GM23338 (cell line): ENCODE data around the gene MYLK. TPM values are rescaled to one million over a fixed set of nuclear protein-coding genes. Genes with fewer than 3 reads are reported as not detected.

ENCODE experiments used
- ATAC-seq: fragments of 200-7000 bp; cut with Tn5 transposase; 3 replicates; pipeline ENCODE4 v1.9.1; 2020
- DNase-seq: peaks from one replicate; pipeline ENCODE4 v3.0.0-alpha.2; 2015; ENCODE audit warnings: low spot score
- H2AFZ ChIP-seq: fragments of 200-600 bp; sonication (generic); 2 replicates; pipeline ENCODE4 v1.8.0; 2016; ENCODE audit warnings: antibody characterized with exemption, mild to moderate bottlenecking, moderate library complexity
- H3F3A ChIP-seq: fragments of 200-600 bp; sonication (generic); replicated peaks from 2 replicates; pipeline ENCODE4 v1.8.0; 2017; ENCODE audit warnings: antibody characterized with exemption, mixed run types, low read depth
- H3K27ac ChIP-seq: fragments of 200-600 bp; sonication (generic); 2 replicates; pipeline ENCODE4 v1.6.1; 2016; ENCODE audit warnings: low read depth
- H3K27me3 ChIP-seq: fragments of 200-600 bp; sonication (generic); 2 replicates; pipeline ENCODE4 v1.8.0; 2016; ENCODE audit warnings: mild to moderate bottlenecking, mixed run types, moderate library complexity; ENCODE audit not compliant: insufficient read depth
- H3K36me3 ChIP-seq: fragments of 200-600 bp; sonication (generic); 2 replicates; pipeline ENCODE4 v1.8.0; 2016; ENCODE audit warnings: mild to moderate bottlenecking; ENCODE audit not compliant: insufficient read depth
- H3K4me1 ChIP-seq: fragments of 200-600 bp; sonication (generic); 2 replicates; pipeline ENCODE4 v1.8.0; 2016; ENCODE audit warnings: mild to moderate bottlenecking, moderate library complexity; ENCODE audit not compliant: insufficient read depth
- H3K4me2 ChIP-seq: fragments of 200-600 bp; sonication (generic); 2 replicates; pipeline ENCODE4 v1.7.1; 2017; ENCODE audit warnings: mixed run types
- H3K4me3 ChIP-seq: fragments of 200-600 bp; sonication (generic); 2 replicates; pipeline ENCODE4 v1.6.1; 2016; ENCODE audit warnings: mixed run types
- H3K79me2 ChIP-seq: fragments of 200-600 bp; sonication (generic); replicated peaks from 2 replicates; pipeline ENCODE4 v1.8.0; 2017; ENCODE audit warnings: mild to moderate bottlenecking; ENCODE audit not compliant: insufficient read depth
- H3K9me2 ChIP-seq: fragments of 200-600 bp; sonication (generic); 2 replicates; pipeline ENCODE4 v1.8.0; 2017; ENCODE audit not compliant: insufficient read depth
- H4K20me1 ChIP-seq: fragments of 200-600 bp; sonication (generic); replicated peaks from 2 replicates; pipeline ENCODE4 v1.8.0; 2017; ENCODE audit warnings: mild to moderate bottlenecking; ENCODE audit not compliant: insufficient read depth
- H3K27ac Mint-ChIP-seq: 2 replicates; pipeline ENCODE4 v1.8.0; 2020; ENCODE audit warnings: inconsistent platforms, mild to moderate bottlenecking, moderate library complexity, mixed read lengths
- H3K27me3 Mint-ChIP-seq: 3 replicates; pipeline ENCODE4 v1.8.0; 2022; ENCODE audit warnings: low read depth, mild to moderate bottlenecking, moderate library complexity, mixed read lengths, inconsistent platforms; ENCODE audit not compliant: insufficient read depth, poor library complexity
- H3K36me3 Mint-ChIP-seq: 3 replicates; pipeline ENCODE4 v1.8.0; 2021; ENCODE audit warnings: low read depth, mild to moderate bottlenecking, inconsistent platforms, moderate library complexity, mixed read lengths
- H3K4me1 Mint-ChIP-seq: 3 replicates; pipeline ENCODE4 v1.8.0; 2020; ENCODE audit warnings: mild to moderate bottlenecking, inconsistent platforms, mixed read lengths
- H3K4me3 Mint-ChIP-seq: 3 replicates; pipeline ENCODE4 v1.8.0; 2021; ENCODE audit warnings: moderate library complexity, mild to moderate bottlenecking, inconsistent platforms, mixed read lengths
- H3K9me3 Mint-ChIP-seq: 3 replicates; pipeline ENCODE4 v1.8.0; 2020; ENCODE audit warnings: moderate library complexity, mild to moderate bottlenecking, inconsistent platforms, mixed read lengths
- CREB1 ChIP-seq: fragments of 250-450 bp; sonication (Bioruptor Pico); IDR thresholded peaks from 2 replicates; pipeline ENCODE4 v1.5.0; 2020; ENCODE audit warnings: low read depth, mild to moderate bottlenecking, moderate library complexity
- POLR2AphosphoS5 ChIP-seq: IDR thresholded peaks from 2 replicates; pipeline ENCODE4 v1.6.1; 2016; ENCODE audit warnings: antibody characterized with exemption, low read depth
- REST ChIP-seq: IDR thresholded peaks from one replicate; pipeline ENCODE4 v1.6.1; 2018; ENCODE audit warnings: antibody characterized with exemption; ENCODE audit not compliant: unreplicated experiment
- ZNF114 ChIP-seq: fragments of 250-450 bp; sonication (Bioruptor Pico); IDR thresholded peaks from 2 replicates; pipeline ENCODE4 v1.5.0; 2020; ENCODE audit warnings: mild to moderate bottlenecking, moderate library complexity
- polyA plus RNA-seq: library from polyadenylated mRNA; unstranded; fragments of >200 nt; fragmentation: Nextera tagmentation; extraction: Ambion mirVana; gene quantifications from 2 replicates; pipeline ENCODE4 v1.2.1, GENCODE V29; 2016
- total RNA-seq: library from RNA; depleted of rRNA; stranded (reverse); fragments of >200 nt; shearing (Covaris generic); gene quantifications from 2 replicates; pipeline ENCODE4 v1.2.3, GENCODE V29; 2014
- TF ChIP-seq, protein P1 (sequence below): fragments of 250-450 bp; sonication (Bioruptor Pico); IDR thresholded peaks from 2 replicates; pipeline ENCODE4 v1.5.0; 2020; ENCODE audit warnings: mild to moderate bottlenecking, moderate library complexity
- TF ChIP-seq, protein P2 (sequence below), 2 experiments: fragments of 200-600 bp in 1 of 2; sonication (generic) in 1 of 2; conservative IDR thresholded peaks; 2 replicates each; pipeline versions ENCODE4 v1.5.1 to v1.6.1; 2016 to 2017; ENCODE audit warnings: antibody characterized with exemption in 2 of 2, low read depth in 2 of 2, mild to moderate bottlenecking in 2 of 2, moderate library complexity in 1 of 2

Gene MYLK
- total and polyA plus RNA-seq, 2 experiments from 2014 or later, result 11.5 to 17.9 TPM

DNA sequence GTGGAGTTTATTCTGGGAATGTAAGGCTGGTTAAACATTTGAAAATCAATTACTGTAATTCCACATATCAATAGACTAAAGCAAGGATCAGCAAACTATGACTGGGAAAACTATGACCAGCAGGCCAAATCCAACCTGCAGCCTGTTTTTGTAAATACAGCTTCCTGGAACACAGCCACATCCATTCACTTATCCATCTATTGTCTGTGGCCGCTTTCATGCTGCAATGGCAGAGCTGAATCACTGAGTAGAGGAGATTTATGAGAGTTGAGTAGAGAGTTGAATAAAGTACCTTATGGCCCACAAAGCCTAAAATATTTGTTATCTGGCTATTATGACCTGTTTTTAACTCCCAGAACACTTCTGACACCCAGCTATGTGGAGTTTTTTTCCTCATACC, 12.2 kb downstream of the MYLK start:
- no peaks in the 10 kb centered on the region for H3K36me3 ChIP-seq
- H3F3A ChIP-seq, result no peaks in the 10 kb centered on the region
- peaks cover 8% of the 10 kb centered on the region; the same call in 2 of the 3 replicates for H3K36me3 Mint-ChIP-seq
- H3K4me2 ChIP-seq, result no peak overlapping the region
- peaks cover 15% of the 10 kb centered on the region for H3K4me1 Mint-ChIP-seq
- ATAC-seq, result no peak
- peaks cover 3% of the 10 kb centered on the region for H3K27me3 Mint-ChIP-seq
- no peak overlapping the region for H3K27ac ChIP-seq
- no peak for DNase-seq
- no peaks in the 10 kb centered on the region for H4K20me1 ChIP-seq
- H3K27ac Mint-ChIP-seq, result no peak overlapping the region
- H3K4me3 ChIP-seq, result no peak overlapping the region
- no peak for TF ChIP-seq ZNF114
- TF ChIP-seq, protein P1, sequence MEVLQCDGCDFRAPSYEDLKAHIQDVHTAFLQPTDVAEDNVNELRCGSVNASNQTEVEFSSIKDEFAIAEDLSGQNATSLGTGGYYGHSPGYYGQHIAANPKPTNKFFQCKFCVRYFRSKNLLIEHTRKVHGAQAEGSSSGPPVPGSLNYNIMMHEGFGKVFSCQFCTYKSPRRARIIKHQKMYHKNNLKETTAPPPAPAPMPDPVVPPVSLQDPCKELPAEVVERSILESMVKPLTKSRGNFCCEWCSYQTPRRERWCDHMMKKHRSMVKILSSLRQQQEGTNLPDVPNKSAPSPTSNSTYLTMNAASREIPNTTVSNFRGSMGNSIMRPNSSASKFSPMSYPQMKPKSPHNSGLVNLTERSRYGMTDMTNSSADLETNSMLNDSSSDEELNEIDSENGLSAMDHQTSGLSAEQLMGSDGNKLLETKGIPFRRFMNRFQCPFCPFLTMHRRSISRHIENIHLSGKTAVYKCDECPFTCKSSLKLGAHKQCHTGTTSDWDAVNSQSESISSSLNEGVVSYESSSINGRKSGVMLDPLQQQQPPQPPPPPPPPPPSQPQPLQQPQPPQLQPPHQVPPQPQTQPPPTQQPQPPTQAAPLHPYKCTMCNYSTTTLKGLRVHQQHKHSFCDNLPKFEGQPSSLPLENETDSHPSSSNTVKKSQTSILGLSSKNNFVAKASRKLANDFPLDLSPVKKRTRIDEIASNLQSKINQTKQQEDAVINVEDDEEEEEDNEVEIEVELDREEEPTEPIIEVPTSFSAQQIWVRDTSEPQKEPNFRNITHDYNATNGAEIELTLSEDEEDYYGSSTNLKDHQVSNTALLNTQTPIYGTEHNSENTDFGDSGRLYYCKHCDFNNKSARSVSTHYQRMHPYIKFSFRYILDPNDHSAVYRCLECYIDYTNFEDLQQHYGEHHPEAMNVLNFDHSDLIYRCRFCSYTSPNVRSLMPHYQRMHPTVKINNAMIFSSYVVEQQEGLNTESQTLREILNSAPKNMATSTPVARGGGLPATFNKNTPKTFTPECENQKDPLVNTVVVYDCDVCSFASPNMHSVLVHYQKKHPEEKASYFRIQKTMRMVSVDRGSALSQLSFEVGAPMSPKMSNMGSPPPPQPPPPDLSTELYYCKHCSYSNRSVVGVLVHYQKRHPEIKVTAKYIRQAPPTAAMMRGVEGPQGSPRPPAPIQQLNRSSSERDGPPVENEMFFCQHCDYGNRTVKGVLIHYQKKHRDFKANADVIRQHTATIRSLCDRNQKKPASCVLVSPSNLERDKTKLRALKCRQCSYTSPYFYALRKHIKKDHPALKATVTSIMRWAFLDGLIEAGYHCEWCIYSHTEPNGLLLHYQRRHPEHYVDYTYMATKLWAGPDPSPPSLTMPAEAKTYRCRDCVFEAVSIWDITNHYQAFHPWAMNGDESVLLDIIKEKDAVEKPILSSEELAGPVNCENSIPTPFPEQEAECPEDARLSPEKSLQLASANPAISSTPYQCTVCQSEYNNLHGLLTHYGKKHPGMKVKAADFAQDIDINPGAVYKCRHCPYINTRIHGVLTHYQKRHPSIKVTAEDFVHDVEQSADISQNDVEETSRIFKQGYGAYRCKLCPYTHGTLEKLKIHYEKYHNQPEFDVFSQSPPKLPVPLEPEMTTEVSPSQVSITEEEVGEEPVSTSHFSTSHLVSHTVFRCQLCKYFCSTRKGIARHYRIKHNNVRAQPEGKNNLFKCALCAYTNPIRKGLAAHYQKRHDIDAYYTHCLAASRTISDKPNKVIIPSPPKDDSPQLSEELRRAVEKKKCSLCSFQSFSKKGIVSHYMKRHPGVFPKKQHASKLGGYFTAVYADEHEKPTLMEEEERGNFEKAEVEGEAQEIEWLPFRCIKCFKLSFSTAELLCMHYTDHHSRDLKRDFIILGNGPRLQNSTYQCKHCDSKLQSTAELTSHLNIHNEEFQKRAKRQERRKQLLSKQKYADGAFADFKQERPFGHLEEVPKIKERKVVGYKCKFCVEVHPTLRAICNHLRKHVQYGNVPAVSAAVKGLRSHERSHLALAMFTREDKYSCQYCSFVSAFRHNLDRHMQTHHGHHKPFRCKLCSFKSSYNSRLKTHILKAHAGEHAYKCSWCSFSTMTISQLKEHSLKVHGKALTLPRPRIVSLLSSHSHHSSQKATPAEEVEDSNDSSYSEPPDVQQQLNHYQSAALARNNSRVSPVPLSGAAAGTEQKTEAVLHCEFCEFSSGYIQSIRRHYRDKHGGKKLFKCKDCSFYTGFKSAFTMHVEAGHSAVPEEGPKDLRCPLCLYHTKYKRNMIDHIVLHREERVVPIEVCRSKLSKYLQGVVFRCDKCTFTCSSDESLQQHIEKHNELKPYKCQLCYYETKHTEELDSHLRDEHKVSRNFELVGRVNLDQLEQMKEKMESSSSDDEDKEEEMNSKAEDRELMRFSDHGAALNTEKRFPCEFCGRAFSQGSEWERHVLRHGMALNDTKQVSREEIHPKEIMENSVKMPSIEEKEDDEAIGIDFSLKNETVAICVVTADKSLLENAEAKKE (CRISPR knock-in tag), result no peak
- no peak for TF ChIP-seq REST
- TF ChIP-seq, protein P2, sequence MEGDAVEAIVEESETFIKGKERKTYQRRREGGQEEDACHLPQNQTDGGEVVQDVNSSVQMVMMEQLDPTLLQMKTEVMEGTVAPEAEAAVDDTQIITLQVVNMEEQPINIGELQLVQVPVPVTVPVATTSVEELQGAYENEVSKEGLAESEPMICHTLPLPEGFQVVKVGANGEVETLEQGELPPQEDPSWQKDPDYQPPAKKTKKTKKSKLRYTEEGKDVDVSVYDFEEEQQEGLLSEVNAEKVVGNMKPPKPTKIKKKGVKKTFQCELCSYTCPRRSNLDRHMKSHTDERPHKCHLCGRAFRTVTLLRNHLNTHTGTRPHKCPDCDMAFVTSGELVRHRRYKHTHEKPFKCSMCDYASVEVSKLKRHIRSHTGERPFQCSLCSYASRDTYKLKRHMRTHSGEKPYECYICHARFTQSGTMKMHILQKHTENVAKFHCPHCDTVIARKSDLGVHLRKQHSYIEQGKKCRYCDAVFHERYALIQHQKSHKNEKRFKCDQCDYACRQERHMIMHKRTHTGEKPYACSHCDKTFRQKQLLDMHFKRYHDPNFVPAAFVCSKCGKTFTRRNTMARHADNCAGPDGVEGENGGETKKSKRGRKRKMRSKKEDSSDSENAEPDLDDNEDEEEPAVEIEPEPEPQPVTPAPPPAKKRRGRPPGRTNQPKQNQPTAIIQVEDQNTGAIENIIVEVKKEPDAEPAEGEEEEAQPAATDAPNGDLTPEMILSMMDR (conservative IDR thresholded peaks at IDR 0.05; ENCODE audit: low read depth in 2 of 2), result no peak
- TF ChIP-seq POLR2AphosphoS5, result no peak
- TF ChIP-seq CREB1 (CRISPR knock-in tag), result no peak
- H3K9me3 Mint-ChIP-seq, result peaks cover 4% of the 10 kb centered on the region; the same call in 2 of the 3 replicates
- peaks cover 13% of the 10 kb centered on the region for H3K9me2 ChIP-seq
- H3K4me1 ChIP-seq, result no peaks in the 10 kb centered on the region
- H3K79me2 ChIP-seq, result peaks cover 3% of the 10 kb centered on the region; the same call in 1 of the 2 replicates
- H2AFZ ChIP-seq, result no peak overlapping the region
- H3K4me3 Mint-ChIP-seq, result no peak overlapping the region
- H3K27me3 ChIP-seq, result no peaks in the 10 kb centered on the region
